ENCODE results near the gene CEP164.
"Not testable (repeated sequence)": the region's sequence is repeated elsewhere in the genome, so short reads cannot be mapped to it uniquely, and the experiment has no call there.

The CEP164 gene

DNA sequence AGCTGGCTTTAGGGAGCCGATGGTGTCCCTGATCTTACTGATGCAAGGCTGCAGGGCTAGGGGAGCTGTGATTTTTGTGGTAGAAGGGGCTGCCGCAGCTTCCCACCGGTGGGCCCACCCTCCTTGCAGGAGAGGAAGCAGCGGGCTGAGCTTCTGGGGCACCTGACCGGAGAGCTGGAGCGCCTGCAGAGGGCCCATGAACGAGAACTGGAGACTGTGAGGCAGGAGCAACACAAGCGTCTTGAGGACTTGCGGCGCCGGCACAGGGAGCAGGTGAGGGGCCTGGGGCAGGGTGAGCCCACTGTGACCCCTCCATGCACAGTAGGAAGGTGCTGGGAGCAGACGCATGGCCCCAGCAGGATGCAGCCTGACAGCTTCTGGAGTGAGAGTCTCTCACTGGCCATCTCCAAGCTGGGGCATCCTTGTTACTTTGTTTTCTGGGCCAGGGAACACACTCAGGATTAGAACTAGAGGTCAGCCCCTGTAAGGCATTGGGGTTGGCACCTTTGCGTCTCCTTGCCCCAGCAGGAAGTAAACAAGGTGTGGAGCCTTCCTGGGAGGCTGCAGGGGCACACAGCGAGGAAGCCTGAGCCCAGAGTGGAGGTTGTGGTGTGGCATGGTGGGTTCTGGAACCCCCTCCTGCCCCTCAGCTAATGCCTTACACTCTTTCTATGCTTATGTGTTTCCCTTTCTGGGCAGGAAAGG is 66.7 kb downstream of the CEP164 start:
- no peak for DNase-seq (ENCODE audit: low read depth in 2 of 2)

DNA sequence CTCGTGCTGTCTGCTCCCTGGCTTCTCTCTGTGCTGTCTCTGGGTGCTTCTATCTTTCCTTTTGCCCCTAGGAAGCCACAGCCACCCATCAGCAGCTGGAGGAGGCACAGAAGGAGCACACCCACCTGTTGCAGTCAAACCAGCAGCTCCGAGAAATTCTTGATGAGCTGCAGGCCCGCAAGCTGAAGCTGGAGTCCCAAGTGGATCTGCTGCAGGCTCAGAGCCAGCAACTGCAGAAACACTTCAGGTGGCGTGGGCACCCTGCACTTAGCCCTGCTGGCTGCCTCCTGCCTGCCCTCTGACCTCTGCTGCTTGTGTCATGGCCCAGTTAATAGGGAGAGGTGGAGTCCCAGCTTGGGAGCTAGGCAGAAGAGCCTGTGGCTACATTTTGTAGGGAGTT is 67.8 kb downstream of the CEP164 start:
- no peak for DNase-seq (ENCODE audit: low read depth in 2 of 2)

DNA sequence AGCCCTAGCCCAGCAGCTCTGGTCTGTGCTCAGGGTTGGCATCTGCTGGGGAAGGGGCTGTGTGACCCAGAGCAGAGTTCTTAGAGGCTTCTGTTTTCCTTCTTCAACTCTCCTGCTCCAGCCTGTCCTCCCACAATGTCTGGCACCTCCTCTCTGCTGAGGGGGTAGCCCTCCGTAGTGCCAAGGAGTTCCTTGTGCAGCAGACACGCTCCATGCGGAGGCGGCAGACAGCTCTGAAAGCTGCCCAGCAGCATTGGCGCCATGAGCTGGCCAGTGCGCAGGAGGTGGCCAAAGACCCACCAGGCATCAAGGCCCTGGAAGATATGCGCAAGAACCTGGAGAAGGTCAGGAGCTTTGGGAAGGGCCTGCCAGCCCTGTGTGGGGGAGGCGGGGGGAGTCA is 69.3 kb downstream of the CEP164 start:
- DNase-seq (ENCODE audit: low read depth in 2 of 2): no peak

DNA sequence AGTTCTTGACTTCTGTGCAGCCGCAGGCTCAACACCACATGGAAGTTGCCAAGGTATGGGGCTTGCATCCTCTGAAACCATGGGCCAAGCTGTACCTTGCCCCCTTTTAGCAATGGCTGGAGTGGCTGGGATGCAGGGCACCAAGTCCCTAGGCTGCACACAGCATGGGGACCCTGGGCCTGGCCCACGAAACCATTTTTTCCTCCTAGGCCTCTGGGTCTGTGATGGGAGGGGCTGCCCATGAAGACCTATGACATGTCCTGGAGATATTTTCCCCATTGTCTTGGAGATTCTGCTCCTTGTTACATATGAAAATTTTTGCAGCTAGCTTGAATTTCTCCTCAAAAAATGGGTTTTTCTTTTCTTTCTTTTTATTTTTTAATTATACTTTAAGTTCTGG is 71.0 kb downstream of the CEP164 start:
- DNase-seq (ENCODE audit: low read depth in 2 of 2): not testable (repeated sequence)

DNA sequence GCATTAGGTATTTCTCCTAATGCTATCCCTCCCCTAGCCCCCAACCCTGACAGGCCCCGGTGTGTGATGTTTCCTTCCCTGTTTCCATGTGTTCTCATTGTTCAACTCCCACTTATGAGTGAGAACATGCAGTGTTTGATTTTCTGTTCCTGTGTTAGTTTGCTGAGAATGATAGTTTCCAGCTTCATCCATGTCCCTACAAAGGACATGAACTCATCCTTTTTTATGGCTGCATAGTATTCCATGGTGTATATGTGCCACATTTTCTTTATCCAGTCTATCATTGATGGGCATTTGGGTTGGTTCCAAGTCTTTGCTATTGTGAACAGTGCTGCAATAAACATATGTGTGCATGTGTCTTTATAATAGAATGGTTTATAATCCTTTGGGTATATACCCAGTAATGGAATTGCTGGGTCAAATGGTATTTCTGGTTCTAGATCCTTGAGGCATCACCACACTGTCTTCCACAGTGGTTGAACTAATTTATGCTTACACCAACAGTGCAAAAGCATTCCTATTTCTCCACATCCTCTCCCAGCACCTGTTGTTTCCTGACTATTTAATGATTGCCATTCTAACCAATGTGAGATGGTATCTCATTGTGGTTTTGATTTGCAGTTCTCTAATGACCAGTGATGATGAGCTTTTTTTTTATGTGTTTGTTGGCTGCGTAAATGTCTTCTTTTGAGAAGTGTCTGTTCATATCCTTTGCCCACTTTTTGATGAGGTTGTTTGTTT is 71.6 kb downstream of the CEP164 start:
- DNase-seq (ENCODE audit: low read depth in 2 of 2): not testable (repeated sequence)

DNA sequence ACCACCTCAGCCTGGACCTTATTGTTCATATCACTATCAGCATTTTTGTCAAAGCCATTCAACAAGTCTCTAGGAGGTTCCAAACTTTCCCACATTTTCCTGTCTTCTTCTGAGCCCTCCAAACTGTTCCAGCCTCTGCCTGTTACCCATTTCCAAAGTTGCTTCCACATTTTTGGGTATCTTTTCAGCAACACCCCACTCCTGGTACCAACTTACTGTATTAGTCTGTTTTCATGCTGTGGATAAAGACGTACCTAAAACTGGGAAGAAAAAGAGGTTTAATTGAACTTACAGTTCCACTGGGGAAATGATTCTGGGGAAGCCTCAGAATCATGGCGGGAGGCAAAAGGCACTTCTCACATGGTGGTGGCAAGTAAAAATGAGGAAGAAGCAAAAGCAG is 78.2 kb downstream of the CEP164 start:
- DNase-seq (ENCODE audit: low read depth in 2 of 2): not testable (repeated sequence)

DNA sequence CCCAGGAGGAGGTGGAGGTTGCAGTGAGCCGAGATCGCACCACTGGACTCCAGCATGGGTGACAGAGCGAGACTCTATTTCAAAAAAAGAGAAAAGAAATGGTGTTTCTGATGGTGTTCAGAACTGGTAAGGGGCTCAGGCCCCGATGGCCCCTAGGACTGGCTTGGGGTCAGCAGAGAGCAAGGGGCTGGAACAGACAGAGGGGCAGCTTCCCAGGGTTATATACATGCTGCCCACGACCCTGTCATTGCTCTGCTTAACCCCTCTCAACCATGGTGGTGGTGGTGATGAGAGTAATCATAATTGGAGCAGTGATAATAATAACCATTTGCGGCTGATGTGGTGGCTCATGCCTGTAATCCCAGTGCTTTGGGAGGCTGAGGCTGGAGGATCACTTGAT is 79.4 kb downstream of the CEP164 start:
- DNase-seq (ENCODE audit: low read depth in 2 of 2): no peak

DNA sequence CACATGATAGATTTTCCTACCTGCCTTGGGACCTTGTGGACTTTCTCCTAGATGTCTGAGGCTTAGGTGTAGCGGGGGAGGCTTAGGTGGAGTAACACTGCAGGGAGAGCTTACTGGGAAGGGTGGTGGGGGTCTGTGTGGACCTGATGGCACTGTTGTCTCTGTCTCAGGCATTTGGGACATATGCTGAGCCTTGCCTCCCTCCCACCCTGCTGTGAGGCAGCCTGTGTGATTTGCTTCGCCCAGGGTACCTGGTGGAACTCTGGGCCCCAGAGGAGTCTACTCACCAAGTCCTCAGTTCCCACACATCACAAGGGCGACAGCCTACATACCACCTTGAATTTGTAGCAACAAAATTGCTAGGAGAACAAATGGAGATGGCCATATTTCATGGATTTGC is 80.7 kb downstream of the CEP164 start:
- DNase-seq (ENCODE audit: low read depth in 2 of 2): no peak

DNA sequence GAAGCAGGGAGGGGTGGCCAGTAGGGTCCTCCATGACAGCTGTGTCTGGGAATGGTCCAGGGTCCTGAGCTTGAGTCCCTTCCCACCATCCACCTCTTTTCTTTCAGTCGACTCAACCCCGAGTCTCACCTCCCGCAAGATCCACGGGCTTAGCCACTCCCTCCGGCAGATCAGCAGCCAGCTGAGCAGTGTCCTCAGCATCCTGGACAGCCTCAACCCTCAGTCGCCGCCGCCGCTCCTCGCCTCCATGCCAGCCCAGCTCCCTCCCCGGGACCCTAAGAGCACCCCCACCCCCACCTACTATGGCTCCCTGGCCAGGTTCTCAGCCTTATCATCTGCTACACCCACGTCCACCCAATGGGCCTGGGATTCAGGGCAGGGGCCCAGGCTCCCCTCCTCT is 81.9 kb downstream of the CEP164 start:
- DNase-seq (ENCODE audit: low read depth in 2 of 2): no peak

DNA sequence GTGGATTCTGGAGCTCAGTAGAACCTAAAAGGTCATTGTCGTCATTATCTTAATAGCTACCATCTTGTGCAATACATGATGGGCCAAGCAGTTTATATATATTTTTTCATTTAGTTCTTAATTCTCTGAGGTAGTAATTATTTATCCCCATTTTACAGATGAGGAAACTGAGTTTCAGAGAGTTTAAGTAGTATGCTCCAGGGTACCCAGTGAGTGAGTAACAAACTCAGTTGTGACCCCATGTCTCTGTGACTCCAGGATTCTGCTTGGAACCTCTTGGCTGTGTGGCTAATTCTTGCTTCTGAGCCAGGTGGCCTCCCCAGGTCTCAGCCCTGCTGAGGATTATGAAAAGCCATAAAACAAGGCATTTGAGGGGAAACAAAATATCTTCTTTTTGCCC is 82.6 kb downstream of the CEP164 start:
- DNase-seq (ENCODE audit: low read depth in 2 of 2): no peak

DNA sequence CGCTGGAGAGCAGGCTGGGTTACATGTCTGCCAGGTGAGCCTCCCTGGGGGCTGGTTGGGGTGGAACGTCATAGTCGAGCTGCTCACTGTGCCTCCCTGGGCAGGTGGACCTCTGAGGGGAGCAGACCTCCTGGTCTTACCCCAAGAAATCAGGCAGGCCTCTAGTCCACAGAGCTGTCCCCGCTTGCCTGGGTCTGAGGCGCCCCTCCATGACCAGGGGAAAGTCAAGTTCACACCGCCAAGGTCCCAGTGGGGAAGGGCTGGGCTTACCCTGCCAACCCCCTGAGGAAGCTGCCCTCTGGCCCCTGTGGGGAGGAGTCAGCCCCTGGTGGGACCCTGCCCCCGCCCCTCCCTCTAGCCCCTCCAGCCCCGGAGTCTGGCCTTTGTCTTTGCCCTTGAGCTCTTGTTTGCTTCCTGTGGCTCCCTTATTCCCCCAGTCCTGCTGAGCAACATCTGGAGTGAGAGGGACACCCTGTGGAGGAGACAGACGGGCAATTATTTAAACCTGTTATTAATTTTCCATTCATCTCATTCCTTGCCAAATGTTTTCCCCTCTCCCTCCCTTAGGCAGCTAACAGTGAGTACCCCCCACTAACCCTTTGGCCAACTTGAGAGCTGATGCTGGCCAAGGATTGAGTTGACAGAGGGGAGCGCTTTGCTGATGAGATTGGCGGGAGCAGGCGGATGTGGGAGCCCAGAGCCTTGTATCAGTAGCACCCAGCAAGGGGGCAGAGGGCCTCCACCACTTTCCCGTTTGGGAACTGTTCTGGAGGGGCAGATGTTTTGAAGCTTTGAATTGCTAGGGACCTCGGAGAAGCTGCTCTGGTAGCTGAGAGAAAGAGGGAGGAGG is 83.4 kb downstream of the CEP164 start:
- no peak for DNase-seq (ENCODE audit: low read depth in 2 of 2)

DNA sequence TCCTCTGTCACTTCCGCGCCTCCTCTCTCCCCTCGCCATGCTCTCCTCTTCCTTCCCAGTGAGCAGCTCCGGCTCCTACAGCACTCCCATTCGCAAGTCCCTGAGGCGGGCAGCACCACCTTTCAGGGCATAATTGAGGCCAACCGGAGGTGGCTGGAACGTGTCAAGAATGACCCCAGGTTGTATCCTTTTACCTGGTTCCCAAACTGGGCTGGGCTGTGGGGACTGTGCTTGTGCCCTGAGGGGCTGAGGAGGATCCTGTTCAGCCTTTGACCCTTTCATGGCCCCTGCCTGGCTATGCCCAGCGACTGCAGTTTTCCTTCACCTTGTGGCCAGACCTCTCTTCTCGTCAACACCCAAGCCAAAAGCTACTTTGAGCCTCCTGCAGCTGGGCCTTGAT is 84.1 kb downstream of the CEP164 start:
- no peak for DNase-seq (ENCODE audit: low read depth in 2 of 2)

DNA sequence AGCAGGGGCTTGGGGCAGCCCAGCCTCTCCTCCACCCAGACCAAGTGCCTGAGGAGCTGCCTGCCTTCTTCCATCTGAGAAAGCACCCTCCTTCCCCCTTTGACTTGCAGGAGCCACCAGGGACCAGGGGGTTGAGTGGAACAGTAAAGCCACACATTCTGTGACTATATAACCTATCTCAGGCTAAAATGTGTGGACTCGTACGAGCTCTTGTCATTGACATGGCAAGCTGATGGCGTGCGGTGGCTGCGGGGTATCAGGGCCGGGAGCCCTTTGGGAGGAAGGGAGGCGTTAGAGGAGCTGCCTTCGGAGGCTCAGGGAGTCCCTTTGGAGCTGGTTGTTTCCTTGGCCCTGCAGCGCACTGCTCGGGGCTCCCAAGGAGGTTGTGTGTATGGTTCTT is 84.5 kb downstream of the CEP164 start:
- DNase-seq (ENCODE audit: low read depth in 2 of 2): no peak

DNA sequence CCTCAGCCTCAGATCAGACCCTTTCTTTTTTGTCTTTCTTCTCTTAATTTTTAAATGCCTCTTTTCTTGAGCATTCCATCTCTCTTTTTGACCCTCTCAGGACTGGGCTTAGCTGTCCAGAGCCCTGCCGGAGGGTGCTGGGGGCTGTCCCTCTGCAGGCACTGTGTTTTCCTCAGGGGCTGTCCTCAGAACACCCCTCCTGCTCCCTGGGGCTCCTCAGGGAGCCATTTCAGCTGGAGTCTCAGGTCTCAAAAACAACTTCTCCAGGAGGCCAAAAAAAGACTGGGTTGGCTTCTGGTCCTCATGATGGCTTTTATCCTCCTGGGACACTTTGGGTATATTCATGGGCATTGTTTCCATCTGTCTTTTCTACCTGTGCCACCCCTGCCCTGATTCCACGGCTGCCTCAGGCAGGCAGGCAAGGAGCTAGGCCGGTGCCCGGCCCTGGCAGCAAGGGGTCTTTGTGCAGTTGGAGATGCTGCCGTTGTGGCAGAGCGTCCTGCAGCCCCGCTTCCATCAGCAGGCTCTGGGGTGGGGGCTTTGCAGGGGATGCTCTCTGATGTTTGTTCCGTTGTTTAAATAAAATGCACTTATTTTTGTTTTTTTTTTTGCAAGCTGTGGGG is 85.1 kb downstream of the CEP164 start:
- DNase-seq (ENCODE audit: low read depth in 2 of 2): no peak

DNA sequence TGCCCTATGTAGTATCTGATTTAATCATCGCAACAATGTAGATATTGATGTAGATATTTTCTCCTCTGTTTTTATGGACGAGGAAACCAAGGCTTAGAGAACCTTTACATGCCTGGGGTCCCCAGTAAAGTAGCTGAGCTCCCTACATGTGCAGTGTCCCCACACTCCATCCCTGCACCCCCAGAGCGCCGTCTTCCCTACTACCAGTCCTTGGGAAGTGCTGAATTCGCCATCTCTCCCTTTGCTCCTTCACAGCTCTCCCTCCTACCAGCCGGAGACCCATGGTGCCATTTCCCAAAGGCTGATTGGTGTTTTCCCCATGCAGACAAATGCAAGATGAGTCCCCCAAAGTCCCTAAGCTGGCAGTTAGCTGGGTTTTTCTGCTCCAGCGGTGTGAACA is 86.0 kb downstream of the CEP164 start:
- no peak for DNase-seq (ENCODE audit: low read depth in 2 of 2)

DNA sequence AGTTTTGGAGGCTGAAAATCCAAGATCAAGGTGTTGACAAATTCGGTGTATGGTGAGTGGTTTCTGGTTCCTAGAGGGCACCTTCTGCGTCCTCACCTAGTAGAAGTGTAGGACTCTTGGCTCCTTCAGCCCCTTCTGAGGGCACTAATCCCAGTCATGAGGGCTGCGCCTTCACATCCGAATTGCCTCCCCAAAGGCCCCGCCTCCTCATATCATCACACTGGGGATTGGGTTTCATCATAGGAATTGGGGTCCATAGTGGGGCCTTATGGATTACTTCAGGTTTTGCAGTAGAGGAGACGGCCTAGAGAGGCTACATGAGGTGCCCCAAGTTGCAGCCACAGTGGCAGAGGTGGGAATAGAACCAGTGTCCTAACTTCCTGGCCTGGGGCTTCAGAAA is 87.1 kb downstream of the CEP164 start:
- DNase-seq (ENCODE audit: low read depth in 2 of 2): no peak

DNA sequence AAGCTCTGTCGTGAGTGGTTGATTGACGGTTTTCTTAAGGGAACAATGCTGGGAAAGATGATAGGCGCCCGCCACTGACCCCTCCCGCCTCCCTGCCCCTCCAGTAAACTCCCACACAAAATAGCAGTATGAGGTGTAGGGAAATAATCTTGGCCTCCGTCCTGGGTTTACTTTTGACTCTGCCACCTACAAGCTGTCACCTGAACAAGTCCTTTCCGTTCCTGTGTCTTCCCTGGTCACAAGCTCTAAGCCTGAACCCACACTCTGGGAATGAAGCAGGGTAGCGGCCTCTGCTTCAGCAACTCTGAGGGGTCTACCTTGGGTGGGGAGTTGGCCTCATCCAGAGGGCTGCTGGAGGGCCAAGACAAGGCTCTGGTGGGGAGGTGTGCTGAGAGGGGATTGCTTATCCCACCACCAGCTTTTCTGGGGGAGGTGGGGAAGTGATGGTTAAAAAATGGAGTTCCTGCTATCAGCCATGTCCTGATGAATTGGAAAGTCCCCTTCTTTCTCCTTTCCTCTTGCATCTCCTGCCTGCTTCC is 87.8 kb downstream of the CEP164 start:
- no peak for DNase-seq (ENCODE audit: low read depth in 2 of 2)

DNA sequence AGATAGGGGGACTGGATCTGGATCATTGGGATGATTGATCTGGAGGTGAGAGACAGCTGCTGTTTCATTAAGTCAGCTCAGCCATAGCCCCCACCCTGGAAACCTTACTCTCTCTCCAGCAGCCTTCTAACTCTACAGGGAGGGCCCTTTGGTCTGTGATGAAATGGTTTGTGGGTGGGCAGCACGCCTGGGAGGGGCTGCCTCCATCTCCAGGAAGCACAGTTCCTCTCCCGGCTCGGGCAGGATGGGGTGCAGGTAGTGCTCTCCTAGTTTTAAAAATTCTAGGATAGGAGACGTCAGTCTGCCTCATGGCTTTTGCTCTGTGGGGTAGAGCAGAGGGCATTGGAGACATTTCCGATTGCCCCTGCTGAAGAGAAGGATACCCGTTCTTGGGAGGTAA is 89.7 kb downstream of the CEP164 start:
- no peak for DNase-seq (ENCODE audit: low read depth in 2 of 2)

DNA sequence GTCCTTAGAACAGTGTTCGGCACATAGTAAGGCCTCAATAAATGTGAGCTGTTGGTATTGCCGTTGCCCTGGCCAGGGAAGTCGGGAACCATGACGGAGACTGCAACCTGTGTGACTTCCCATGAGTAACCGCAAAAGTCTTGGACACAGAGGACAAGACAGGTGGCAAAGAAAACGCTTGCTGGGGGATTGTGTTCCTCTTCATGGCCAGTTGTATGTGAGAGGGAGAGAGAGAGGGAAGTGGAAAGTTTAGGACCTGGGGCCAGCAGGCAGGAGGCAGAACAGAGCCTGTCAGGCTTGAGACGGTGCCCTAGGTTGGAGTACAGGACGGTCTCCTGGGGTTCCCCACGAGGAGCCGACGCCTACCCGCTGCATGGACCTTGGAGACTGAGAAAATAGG is 90.2 kb downstream of the CEP164 start:
- DNase-seq (ENCODE audit: low read depth in 2 of 2): no peak

DNA sequence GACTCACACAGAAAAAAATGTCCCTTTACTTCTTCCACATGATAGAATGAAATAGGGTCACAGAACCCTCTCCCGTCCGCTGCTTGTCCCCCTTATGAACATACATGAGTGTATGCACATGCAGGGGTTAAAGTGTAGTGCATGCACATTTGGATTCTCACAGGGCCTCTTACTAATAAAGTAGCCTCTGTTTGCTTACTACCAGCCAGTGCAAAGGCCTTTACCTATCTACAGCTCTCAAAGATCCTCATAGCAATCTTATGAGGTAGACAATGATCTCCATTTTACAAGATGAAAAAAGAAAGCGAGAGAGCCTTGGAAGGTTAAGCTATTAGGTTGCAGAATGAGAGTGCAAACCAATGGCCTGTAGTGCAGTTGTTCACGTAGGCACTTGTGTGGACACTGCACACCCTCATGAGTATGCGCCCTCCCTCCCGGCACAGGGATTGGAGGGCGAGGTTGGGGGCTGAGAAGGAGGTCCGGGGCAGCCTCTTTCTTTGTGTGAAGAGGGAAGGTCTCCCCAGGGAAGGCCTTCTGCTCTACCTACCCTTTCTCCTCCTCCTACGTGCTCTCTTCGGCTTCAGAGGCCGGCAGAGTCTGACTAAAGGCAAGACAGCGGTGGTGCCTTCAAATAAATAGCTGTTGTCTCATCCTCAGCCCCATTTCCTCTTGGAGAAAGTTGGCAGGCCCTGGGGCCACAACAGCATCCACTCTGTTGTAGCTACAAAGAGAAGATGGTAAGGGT is 91.3 kb downstream of the CEP164 start:
- DNase-seq (ENCODE audit: low read depth in 2 of 2): no peak

DNA sequence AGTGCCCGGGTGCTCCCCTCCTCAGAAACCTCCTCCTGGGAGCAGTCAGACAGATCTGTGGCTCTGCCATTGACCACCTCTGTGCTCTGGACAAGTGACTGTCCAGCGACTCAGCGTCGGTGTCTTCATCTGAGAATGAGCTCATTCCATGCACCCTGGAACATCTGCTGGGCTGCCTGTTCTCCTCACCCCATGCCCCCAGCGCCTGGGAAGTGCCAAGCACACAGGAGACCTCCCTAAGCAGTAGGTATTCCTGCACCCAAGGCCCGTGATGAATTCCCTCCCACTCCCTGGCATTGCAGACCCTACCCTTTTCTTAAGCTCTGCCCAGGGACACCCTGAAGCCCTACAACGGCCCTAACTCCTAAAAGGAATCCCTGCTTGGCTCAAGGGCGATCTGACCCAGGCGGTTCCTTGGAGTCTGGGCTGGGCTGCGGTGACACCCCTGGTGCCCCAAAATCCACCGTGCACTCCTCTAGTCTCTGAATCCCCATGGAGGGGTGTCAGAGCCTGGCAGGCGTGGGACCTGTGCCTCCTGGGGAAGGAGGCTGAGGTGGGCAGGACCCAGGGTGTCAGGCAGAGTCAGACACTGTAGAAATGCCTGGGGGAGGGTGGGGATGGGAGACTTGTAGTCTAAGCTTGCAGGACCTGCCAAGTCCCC is 92.0 kb downstream of the CEP164 start:
- DNase-seq (ENCODE audit: low read depth in 2 of 2): no peak

Data from stimulated activated CD4-positive, alpha-beta T cell treated with anti-CD3 and anti-CD28 coated beads, Interleukin-15, amount 100 ng/mL, for 48 hours (primary cell).